HL-60 (cell line): Measurements from ENCODE around the gene ADAMTS2.

Experiments used
- DNase-seq, 2 experiments: peaks; one replicate each; pipeline ENCODE4 v3.0.0-alpha.2; 2010 to 2020; ENCODE audit warnings: low read depth in 1 of 2, low spot score in 1 of 2
- H3K27ac ChIP-seq: fragments of 250-450 bp; sonication (Bioruptor Pico); replicated peaks from 2 replicates; pipeline ENCODE4 v1.5.1; 2020; ENCODE audit warnings: mild to moderate bottlenecking, moderate library complexity
- H3K27me3 ChIP-seq: fragments of 250-450 bp; sonication (Bioruptor Pico); 2 replicates; pipeline ENCODE4 v1.5.1; 2021; ENCODE audit warnings: mild to moderate bottlenecking, moderate library complexity; ENCODE audit not compliant: insufficient read depth, poor library complexity, severe bottlenecking
- H3K4me3 ChIP-seq: replicated peaks from 2 replicates; pipeline ENCODE4 v1.5.1; 2011; ENCODE audit warnings: mild to moderate bottlenecking, control low read depth, low read length; ENCODE audit not compliant: insufficient read depth
- CTCF ChIP-seq: IDR thresholded peaks from one replicate; pipeline ENCODE4 v1.5.1; 2011; ENCODE audit warnings: low read length, control low read depth, inconsistent platforms; ENCODE audit not compliant: insufficient read depth
- GABPA ChIP-seq: IDR thresholded peaks from 2 replicates; pipeline ENCODE4 v1.6.1; 2012; ENCODE audit warnings: low read depth
- POLR2AphosphoS5 ChIP-seq: IDR thresholded peaks from 2 replicates; pipeline ENCODE4 v1.6.1; 2012; ENCODE audit warnings: low read depth
- REST ChIP-seq: IDR thresholded peaks from 2 replicates; pipeline ENCODE4 v1.6.1; 2012; ENCODE audit warnings: low read depth; ENCODE audit not compliant: insufficient replicate concordance
- SPI1 ChIP-seq: IDR thresholded peaks from 2 replicates; pipeline ENCODE4 v1.6.1; 2012; ENCODE audit warnings: low read depth, mild to moderate bottlenecking, borderline replicate concordance

ADAMTS2 gene

GRCh38 chr5:179194201-179194910 lies 150.9 kb downstream of the ADAMTS2 start:
- no peak for DNase-seq
- TF ChIP-seq SPI1 (no peak), GABPA (no peak), POLR2AphosphoS5 (no peak), CTCF (no peak), REST (no peak)

GRCh38 chr5:179193746-179194145 lies 151.5 kb downstream of the ADAMTS2 start:
- TF ChIP-seq REST (no peak), GABPA (no peak), SPI1 (no peak), POLR2AphosphoS5 (no peak), CTCF (no peak)
- H3K27me3 ChIP-seq, result no peaks in the 10 kb centered on the region
- DNase-seq, result no peak
- H3K27ac ChIP-seq, result no peak overlapping the region
- no peak overlapping the region for H3K4me3 ChIP-seq

More at GRCh38 chr5:179194201-179194910, 150.9 kb downstream of the ADAMTS2 start:
- H3K27me3 ChIP-seq, result no peaks in the 10 kb centered on the region
- no peak overlapping the region for H3K4me3 ChIP-seq
- H3K27ac ChIP-seq, result no peak overlapping the region

DNA sequence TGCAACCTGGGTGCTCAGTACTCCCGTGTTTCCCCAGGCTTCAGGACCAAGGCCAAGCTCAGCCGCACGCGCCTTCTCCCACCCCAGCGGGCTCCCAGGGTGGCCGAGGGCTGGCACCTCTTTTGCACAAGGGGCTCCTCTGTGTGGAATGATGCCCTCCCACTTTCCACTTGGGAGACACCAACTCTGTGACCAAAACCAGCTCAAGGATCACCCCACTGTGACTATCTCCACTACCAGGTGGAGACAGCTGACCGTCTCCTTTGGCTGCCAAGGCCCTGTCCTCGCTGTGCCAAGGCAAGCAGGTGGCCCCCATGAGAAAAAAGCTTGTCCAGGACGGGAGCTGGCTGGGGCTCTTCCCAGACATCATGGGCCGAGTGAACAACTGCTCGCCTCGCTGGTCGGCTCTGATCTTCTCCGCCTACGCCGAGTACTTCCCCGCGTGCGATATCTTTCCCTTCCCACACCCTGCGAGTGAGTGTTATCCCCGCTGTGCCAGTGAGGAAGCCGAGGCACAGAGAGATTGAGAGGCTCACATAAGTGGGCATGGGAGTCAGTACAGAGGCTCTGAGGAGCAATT lies 152.3 kb downstream of the ADAMTS2 start:
- Histone ChIP-seq H3K27ac (no peak overlapping the region), H3K27me3 (no peaks in the 10 kb centered on the region), H3K4me3 (no peak overlapping the region)
- TF ChIP-seq POLR2AphosphoS5, result no peak
- TF ChIP-seq CTCF, result no peak
- TF ChIP-seq REST, result no peak
- TF ChIP-seq GABPA, result no peak
- no peak for TF ChIP-seq SPI1
- no peak for DNase-seq
